Measurements from ENCODE around the gene OGDH.

Gene OGDH

GRCh38 chr7:44661233-44661632 is 54.8 kb downstream of the OGDH start:
- ATAC-seq: no peak

DNA sequence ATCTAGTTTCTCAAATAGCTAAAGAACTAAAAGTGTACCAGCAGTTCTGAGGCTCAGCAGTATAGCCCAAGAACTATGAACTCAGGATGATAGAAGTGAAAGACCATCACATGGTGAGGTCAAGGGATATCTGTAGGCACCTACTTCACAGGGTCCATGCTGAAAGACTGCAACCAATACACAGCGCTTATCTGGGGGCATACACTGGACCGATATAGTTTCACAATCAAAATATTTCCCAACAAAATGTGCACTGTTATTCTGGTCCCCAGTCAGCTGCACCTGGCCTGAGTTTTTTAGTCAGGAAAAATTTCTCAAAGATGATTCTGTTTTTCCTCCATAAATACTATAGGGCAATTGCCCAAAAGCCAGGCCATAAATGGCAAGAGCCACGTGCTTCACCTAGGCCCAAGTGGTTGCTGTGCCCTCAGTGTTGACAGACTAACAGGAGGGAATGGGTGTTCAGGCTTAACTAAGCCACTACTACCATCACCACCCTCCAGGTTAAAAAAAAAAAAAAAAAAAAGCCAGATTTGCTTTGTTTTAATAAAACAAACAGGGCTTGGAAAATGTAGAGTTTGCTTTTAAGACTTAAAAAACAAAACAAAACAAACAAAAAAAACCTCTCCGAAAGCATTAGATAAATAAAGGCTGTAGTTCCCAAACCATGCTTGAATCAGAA is 58.5 kb downstream of the OGDH start:
- TF ChIP-seq ZFP30 (CRISPR knock-in tag; IDR thresholded peaks at IDR 0.05) (no peak), ZNF8 (CRISPR knock-in tag; IDR thresholded peaks at IDR 0.05) (no peak), ESRRG (CRISPR knock-in tag; IDR thresholded peaks at IDR 0.05) (no peak), TCF4 (CRISPR knock-in tag; IDR thresholded peaks at IDR 0.05; ENCODE audit: borderline replicate concordance) (no peak), OSR1 (CRISPR knock-in tag; IDR thresholded peaks at IDR 0.05) (no peak), PATZ1 (CRISPR knock-in tag; IDR thresholded peaks at IDR 0.05; ENCODE audit: borderline replicate concordance) (no peak), TOX (CRISPR knock-in tag; IDR thresholded peaks at IDR 0.05; ENCODE audit: borderline replicate concordance) (no peak), ZFP3 (CRISPR knock-in tag; IDR thresholded peaks at IDR 0.05) (no peak), RARB (CRISPR knock-in tag; IDR thresholded peaks at IDR 0.05) (no peak), CSRNP3 (CRISPR knock-in tag; IDR thresholded peaks at IDR 0.05) (no peak), CREB5 (CRISPR knock-in tag; IDR thresholded peaks at IDR 0.05; ENCODE audit: low read depth) (no peak), ISL1 (CRISPR knock-in tag; IDR thresholded peaks at IDR 0.05) (no peak)
- no peak for ATAC-seq

More at GRCh38 chr7:44661233-44661632, 54.8 kb downstream of the OGDH start:
- TF ChIP-seq PPARA (CRISPR knock-in tag; IDR thresholded peaks at IDR 0.05; ENCODE audit: borderline replicate concordance): no peak
- TF ChIP-seq ZNF70 (CRISPR knock-in tag; IDR thresholded peaks at IDR 0.05): no peak
- no peak for TF ChIP-seq ARNTL (CRISPR knock-in tag; IDR thresholded peaks at IDR 0.05; ENCODE audit: borderline replicate concordance, low read depth)
- TF ChIP-seq ESRRG (CRISPR knock-in tag; IDR thresholded peaks at IDR 0.05): no peak
- no peak for TF ChIP-seq POU6F1 (CRISPR knock-in tag; IDR thresholded peaks at IDR 0.05; ENCODE audit: borderline replicate concordance, low read depth)
- no peak for TF ChIP-seq CSDC2 (CRISPR knock-in tag; IDR thresholded peaks at IDR 0.05)
- TF ChIP-seq SNAI2 (CRISPR knock-in tag; IDR thresholded peaks at IDR 0.05): no peak
- no peak for TF ChIP-seq ZFP30 (CRISPR knock-in tag; IDR thresholded peaks at IDR 0.05)
- TF ChIP-seq, protein P1, sequence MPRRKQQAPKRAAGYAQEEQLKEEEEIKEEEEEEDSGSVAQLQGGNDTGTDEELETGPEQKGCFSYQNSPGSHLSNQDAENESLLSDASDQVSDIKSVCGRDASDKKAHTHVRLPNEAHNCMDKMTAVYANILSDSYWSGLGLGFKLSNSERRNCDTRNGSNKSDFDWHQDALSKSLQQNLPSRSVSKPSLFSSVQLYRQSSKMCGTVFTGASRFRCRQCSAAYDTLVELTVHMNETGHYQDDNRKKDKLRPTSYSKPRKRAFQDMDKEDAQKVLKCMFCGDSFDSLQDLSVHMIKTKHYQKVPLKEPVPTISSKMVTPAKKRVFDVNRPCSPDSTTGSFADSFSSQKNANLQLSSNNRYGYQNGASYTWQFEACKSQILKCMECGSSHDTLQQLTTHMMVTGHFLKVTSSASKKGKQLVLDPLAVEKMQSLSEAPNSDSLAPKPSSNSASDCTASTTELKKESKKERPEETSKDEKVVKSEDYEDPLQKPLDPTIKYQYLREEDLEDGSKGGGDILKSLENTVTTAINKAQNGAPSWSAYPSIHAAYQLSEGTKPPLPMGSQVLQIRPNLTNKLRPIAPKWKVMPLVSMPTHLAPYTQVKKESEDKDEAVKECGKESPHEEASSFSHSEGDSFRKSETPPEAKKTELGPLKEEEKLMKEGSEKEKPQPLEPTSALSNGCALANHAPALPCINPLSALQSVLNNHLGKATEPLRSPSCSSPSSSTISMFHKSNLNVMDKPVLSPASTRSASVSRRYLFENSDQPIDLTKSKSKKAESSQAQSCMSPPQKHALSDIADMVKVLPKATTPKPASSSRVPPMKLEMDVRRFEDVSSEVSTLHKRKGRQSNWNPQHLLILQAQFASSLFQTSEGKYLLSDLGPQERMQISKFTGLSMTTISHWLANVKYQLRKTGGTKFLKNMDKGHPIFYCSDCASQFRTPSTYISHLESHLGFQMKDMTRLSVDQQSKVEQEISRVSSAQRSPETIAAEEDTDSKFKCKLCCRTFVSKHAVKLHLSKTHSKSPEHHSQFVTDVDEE (CRISPR knock-in tag; IDR thresholded peaks at IDR 0.05): no peak
- TF ChIP-seq RARB (CRISPR knock-in tag; IDR thresholded peaks at IDR 0.05): no peak
- TF ChIP-seq TOX (CRISPR knock-in tag; IDR thresholded peaks at IDR 0.05; ENCODE audit: borderline replicate concordance): no peak
- TF ChIP-seq BACH2 (CRISPR knock-in tag; IDR thresholded peaks at IDR 0.05; ENCODE audit: borderline replicate concordance): no peak
- no peak for TF ChIP-seq ZFP3 (CRISPR knock-in tag; IDR thresholded peaks at IDR 0.05)
- TF ChIP-seq TCF4 (CRISPR knock-in tag; IDR thresholded peaks at IDR 0.05; ENCODE audit: borderline replicate concordance): no peak
